CD4-positive, CD25-positive, alpha-beta regulatory T cell (primary cell): ENCODE results near the gene SLC38A3. TPM values are rescaled to one million over a fixed set of nuclear protein-coding genes. Genes with fewer than 3 reads are reported as not detected.

Experiments used
- ATAC-seq, 2 donors: fragments of 150-1000 bp; cut with Tn5 transposase; one replicate each; pipeline ENCODE4 v1.10.0; 2021; ENCODE audit warnings: low read depth in 2 of 2, moderate number of reproducible peaks in 2 of 2, moderate library complexity in 1 of 2
- DNase-seq, 3 donors: peaks; one replicate each; pipeline versions ENCODE4 v3.0.0 to v3.0.0-alpha.2; 2012 to 2022; ENCODE audit warnings: mixed read lengths in 1 of 3
- H3K27ac ChIP-seq: one replicate; pipeline ENCODE4 v1.7.0; 2013; ENCODE audit warnings: mild to moderate bottlenecking, low read length; ENCODE audit not compliant: insufficient read depth, poor library complexity, severe bottlenecking
- H3K27me3 ChIP-seq: one replicate; pipeline ENCODE4 v1.7.0; 2013; ENCODE audit warnings: low read length; ENCODE audit not compliant: control insufficient read depth, insufficient read depth
- H3K36me3 ChIP-seq: one replicate; pipeline ENCODE4 v1.7.0; 2013; ENCODE audit warnings: mild to moderate bottlenecking, low read length, moderate library complexity; ENCODE audit not compliant: control insufficient read depth, insufficient read depth
- H3K4me1 ChIP-seq: 2 replicates; pipeline ENCODE4 v1.7.0; 2013; ENCODE audit warnings: mild to moderate bottlenecking, low read length; ENCODE audit not compliant: insufficient read depth, control insufficient read depth, poor library complexity, severe bottlenecking
- H3K4me3 ChIP-seq: one replicate; pipeline ENCODE4 v1.7.0; 2013; ENCODE audit warnings: low read depth, mild to moderate bottlenecking, low read length, moderate library complexity
- H3K9me3 ChIP-seq, 2 experiments: 1 replicate in 1 of 2; 2 replicates in 1 of 2; pipeline ENCODE4 v1.7.0; 2013; ENCODE audit warnings: low read length in 2 of 2, mild to moderate bottlenecking in 1 of 2, moderate library complexity in 1 of 2; ENCODE audit not compliant: control insufficient read depth in 2 of 2
- H3K27ac Mint-ChIP-seq, 3 donors: one replicate each; pipeline ENCODE4 v1.8.0; 2020 to 2022; ENCODE audit warnings: mild to moderate bottlenecking in 3 of 3, mixed read lengths in 3 of 3, moderate library complexity in 2 of 3
- H3K27me3 Mint-ChIP-seq: one replicate; pipeline ENCODE4 v1.8.0; 2022; ENCODE audit warnings: mild to moderate bottlenecking, mixed read lengths
- H3K36me3 Mint-ChIP-seq: one replicate; pipeline ENCODE4 v1.8.0; 2020; ENCODE audit warnings: mixed read lengths
- H3K4me1 Mint-ChIP-seq, 4 donors: one replicate each; pipeline ENCODE4 v1.8.0; 2020 to 2022; ENCODE audit warnings: mixed read lengths in 4 of 4, mild to moderate bottlenecking in 1 of 4
- H3K4me3 Mint-ChIP-seq, 4 donors: one replicate each; pipeline ENCODE4 v1.8.0; 2020 to 2022; ENCODE audit warnings: mild to moderate bottlenecking in 4 of 4, mixed read lengths in 4 of 4, moderate library complexity in 3 of 4
- H3K9me3 Mint-ChIP-seq, 7 donors: one replicate each; pipeline ENCODE4 v1.8.0; 2020 to 2022; ENCODE audit warnings: mixed read lengths in 7 of 7, mild to moderate bottlenecking in 3 of 7, moderate library complexity in 2 of 7
- polyA plus RNA-seq, 4 donors: library from polyadenylated mRNA; unstranded; fragments of 300-500 nt; fragmentation: Illumina TruSeq; gene quantifications; one replicate each; pipeline ENCODE4 v1.2.3, GENCODE V29; 2021
- total RNA-seq: library from RNA; stranded (reverse); gene quantifications from one replicate; pipeline ENCODE4 v1.2.3, GENCODE V29; 2022

SLC38A3 gene
- total and polyA plus RNA-seq, 5 donors from 2014 or later = not detected

DNA sequence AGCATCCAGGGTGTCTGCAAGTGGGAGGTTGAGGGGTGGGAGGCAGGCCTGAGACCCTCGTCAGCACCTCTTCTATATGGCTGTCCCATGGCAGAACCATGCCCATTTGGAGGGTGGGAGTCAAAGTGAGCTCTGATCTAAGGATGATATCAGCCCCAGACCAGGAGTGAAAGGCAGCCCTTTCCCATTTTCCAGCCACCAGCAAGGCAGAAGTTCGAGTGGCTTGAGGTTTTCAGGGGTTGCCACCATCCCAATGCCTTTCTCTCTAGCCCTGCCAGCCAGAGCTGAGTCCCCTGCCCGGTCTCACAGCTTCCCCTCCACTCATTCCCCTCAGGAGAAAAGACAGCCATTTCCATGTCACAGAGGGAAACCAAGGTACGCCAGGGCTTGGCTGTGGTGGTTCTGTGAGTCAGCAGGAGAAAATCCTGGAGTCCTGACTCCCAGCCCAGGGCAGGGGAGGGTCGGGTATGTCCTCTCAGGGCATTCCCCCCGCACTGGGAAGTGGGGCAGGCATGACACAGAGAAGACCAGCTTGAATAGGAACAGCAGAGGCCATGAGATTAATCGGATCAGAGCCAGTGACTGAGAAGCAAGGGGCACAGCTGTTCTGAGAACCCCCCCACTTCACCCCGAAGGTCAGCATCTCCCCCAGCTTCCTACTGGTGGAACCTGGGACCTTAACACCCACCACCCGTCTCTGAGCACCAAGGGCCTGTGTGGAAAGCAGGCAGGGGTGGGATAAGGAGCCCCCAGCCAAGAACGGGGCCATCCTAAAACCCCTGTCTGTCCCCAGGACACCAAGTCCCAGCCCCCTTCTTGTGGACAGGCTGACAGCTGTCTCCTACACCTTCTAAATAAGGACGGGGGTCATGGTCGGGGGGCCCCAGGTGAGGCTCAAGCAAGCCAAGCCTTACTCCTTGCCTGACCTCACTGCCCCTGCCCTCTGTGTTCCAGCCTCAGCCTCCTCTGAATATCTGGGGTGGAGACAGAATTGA lies 965 bp upstream of the SLC38A3 start:
- H3K9me3 ChIP-seq = no peaks in the 10 kb centered on the region
- no peaks in the 10 kb centered on the region for H3K36me3 ChIP-seq
- peaks cover 66% of the 10 kb centered on the region for H3K27me3 Mint-ChIP-seq
- no peaks in the 10 kb centered on the region for H3K36me3 Mint-ChIP-seq
- peaks cover 8% of the 10 kb centered on the region for H3K4me1 ChIP-seq
- ATAC-seq (no peak), DNase-seq (no peak)
- H3K4me1 Mint-ChIP-seq = peaks cover 0 to 5% (median under 1%) of the 10 kb centered on the region in 4 donors
- H3K27me3 ChIP-seq = peaks cover 6% of the 10 kb centered on the region
- H3K9me3 Mint-ChIP-seq = peaks cover 0 to 2% (median 0%) of the 10 kb centered on the region in 7 donors
- no peak overlapping the region for H3K4me3 Mint-ChIP-seq
- H3K4me3 ChIP-seq = no peak overlapping the region
- H3K27ac ChIP-seq = no peak overlapping the region
- no peak overlapping the region for H3K27ac Mint-ChIP-seq

DNA sequence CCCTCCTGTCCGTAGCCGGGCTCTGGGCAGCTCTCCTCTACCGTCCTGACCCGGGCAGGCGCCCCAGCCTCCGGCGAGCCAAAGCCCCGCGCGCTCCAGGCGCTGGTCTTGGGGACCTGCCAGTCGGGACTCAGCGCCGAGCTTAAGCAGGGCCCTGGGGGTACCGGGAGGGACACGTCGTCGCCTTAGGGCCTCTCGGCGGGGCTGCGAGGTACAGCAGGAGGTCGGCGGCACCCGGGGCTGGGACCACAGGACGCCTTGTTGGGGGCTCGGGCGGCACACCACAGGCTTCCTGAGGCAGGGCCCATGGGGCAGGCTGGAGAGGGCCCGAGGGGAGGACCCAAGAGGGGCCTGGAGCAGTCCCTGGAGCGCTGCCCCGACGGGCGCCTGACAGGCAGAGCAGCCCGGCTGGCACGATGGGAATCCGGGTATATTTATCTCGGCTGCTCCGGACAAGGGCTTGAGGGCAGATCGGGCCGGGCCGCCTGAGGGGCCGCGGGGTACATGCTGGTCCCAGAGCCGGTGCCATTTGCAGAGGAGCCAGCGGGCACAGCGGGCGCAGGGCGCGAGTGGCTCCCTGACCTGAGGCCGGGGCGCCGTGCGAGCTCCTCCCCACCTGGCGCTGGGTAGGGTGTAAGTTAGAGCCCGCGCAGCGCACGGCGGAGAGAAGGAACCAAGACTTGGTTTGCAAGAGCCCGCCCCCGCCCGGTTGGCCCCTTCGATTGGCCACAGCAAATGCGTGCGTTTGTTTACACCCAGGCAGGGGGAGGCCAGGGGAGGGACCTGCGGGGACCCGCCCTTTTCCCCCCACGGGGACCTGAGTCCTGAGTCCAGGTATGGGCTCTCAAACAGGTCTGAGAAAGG lies 574 bp downstream of the SLC38A3 start:
- Mint-ChIP-seq H3K27ac (no peak overlapping the region), H3K36me3 (no peaks in the 10 kb centered on the region), H3K4me1 (peaks cover 0 to 5% (median under 1%) of the 10 kb centered on the region in 4 donors), H3K9me3 (peaks cover 0 to 2% (median 0%) of the 10 kb centered on the region in 7 donors), H3K4me3 (no peak overlapping the region), H3K27me3 (peaks cover 54% of the 10 kb centered on the region)
- ATAC-seq (peak in 1 of 2 donors; percentile 42), DNase-seq (peak in 1 of 3 donors; percentile 42)
- peaks cover 8% of the 10 kb centered on the region for H3K4me1 ChIP-seq
- H3K27me3 ChIP-seq = peaks cover 6% of the 10 kb centered on the region
- H3K36me3 ChIP-seq = no peaks in the 10 kb centered on the region
- H3K9me3 ChIP-seq = no peaks in the 10 kb centered on the region
- no peak overlapping the region for H3K4me3 ChIP-seq
- H3K27ac ChIP-seq = no peak overlapping the region

DNA sequence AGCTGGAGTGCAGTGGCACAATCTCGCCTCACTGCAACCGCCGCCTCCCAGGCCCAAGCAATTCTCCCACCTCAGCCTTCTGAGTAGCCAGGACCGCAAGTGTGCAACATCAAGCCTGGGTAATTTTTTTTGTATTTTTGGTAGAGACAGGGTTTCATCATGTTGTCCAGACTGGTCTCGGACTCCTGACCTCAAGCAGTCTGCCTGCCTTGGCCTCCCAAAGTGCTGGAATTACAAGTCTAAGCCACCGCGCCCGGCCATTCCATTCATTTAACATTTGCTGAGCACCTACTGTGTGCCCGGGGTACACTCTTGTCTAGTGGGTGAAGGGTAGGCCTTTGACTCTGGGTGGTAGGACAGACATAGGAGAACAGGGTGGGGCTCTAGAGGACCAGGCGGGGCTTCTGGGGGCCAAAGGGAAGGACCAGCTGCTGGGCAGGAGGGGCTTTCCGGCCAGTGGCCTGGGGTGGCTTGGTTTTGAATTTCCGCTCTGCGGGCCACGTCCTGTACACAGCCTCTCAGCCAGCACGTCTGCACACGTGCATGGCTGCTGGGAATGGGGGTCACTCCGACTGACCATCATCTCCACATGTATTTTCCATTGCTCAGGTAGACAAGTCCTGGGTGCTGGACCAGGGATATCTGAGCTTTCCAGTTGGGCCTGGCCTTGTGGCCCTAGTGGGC lies 2.4 kb downstream of the SLC38A3 start:
- no peak overlapping the region for H3K4me3 Mint-ChIP-seq
- H3K9me3 Mint-ChIP-seq = peaks cover 0 to 2% (median 0%) of the 10 kb centered on the region in 7 donors
- no peak for ATAC-seq
- Histone ChIP-seq H3K27me3 (peaks cover 6% of the 10 kb centered on the region), H3K36me3 (no peaks in the 10 kb centered on the region), H3K4me3 (no peak overlapping the region), H3K9me3 (no peaks in the 10 kb centered on the region), H3K4me1 (peaks cover 8% of the 10 kb centered on the region), H3K27ac (no peak overlapping the region)
- no peaks in the 10 kb centered on the region for H3K36me3 Mint-ChIP-seq
- DNase-seq = no peak
- H3K4me1 Mint-ChIP-seq = peaks cover 0 to 5% (median under 1%) of the 10 kb centered on the region in 4 donors
- H3K27ac Mint-ChIP-seq = no peak overlapping the region
- H3K27me3 Mint-ChIP-seq = peaks cover 36% of the 10 kb centered on the region

DNA sequence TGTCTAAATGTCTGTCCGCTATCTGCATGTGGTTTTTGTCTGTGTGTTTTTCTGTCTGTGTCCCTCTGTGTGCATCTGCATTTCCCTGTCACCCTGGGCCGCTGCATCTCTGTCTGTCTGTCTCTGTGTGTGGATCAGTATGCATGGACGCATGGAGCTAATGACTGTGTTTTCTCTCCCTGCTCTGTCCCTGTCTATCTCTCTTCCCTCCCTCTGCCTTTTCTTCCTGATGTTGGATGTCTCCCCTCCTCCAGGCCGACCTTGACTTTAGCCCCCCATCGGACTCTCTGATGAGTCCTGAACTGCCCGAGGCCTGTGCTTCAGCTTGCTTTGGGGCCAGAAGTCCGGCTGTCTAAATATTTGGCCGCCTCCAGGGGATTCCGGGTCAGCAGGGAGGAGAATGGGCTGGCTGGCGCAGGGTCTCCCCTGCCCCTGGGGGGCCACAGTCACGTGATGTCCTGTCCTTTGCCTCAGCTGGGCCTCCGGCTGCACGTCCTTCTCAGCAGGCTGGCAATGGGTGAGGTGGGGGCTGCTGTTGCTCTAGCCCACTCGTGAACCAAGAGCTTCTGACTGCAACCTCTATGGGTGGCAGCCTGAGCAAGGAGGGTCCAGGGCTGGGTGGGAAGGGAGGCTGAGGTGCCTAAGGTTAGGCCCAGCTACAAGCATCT lies 3.7 kb downstream of the SLC38A3 start:
- ATAC-seq (no peak), DNase-seq (no peak)
- Histone ChIP-seq H3K27ac (no peak overlapping the region), H3K36me3 (no peaks in the 10 kb centered on the region), H3K4me3 (no peak overlapping the region), H3K27me3 (peaks cover 6% of the 10 kb centered on the region), H3K4me1 (peaks cover 8% of the 10 kb centered on the region), H3K9me3 (no peaks in the 10 kb centered on the region)
- H3K4me1 Mint-ChIP-seq = peaks cover 0 to 5% (median 0%) of the 10 kb centered on the region in 4 donors
- peaks cover 27% of the 10 kb centered on the region for H3K27me3 Mint-ChIP-seq
- no peak overlapping the region for H3K27ac Mint-ChIP-seq
- H3K4me3 Mint-ChIP-seq = no peak overlapping the region
- peaks cover 0 to 2% (median 0%) of the 10 kb centered on the region in 7 donors for H3K9me3 Mint-ChIP-seq
- no peaks in the 10 kb centered on the region for H3K36me3 Mint-ChIP-seq

DNA sequence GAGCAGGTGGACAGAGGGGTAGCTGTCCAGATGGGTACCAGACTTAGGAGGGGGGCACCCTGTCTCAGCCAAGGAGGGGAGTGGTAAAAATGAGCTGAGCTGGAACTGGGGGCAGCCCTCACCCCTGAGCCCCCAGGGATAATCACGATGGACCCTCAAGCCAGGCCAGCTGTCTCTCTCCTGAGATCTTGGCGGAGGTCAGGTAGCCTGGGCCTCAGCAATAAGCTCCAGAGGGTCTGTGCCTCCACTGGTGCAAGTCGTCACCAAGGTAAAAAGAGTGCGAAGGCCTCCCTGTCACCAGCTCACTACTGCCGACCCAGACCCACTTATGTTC lies 5.1 kb downstream of the SLC38A3 start:
- Mint-ChIP-seq H3K9me3 (peaks cover 0 to 2% (median 0%) of the 10 kb centered on the region in 7 donors), H3K27ac (no peak overlapping the region), H3K27me3 (peaks cover 18% of the 10 kb centered on the region), H3K4me3 (no peak overlapping the region), H3K4me1 (peaks cover 0 to 3% (median 0%) of the 10 kb centered on the region in 4 donors), H3K36me3 (no peaks in the 10 kb centered on the region)
- no peaks in the 10 kb centered on the region for H3K36me3 ChIP-seq
- H3K27me3 ChIP-seq = peaks cover 6% of the 10 kb centered on the region
- peaks cover 8% of the 10 kb centered on the region for H3K4me1 ChIP-seq
- DNase-seq (no peak), ATAC-seq (no peak)
- no peak overlapping the region for H3K27ac ChIP-seq
- no peak overlapping the region for H3K4me3 ChIP-seq
- H3K9me3 ChIP-seq = no peaks in the 10 kb centered on the region

DNA sequence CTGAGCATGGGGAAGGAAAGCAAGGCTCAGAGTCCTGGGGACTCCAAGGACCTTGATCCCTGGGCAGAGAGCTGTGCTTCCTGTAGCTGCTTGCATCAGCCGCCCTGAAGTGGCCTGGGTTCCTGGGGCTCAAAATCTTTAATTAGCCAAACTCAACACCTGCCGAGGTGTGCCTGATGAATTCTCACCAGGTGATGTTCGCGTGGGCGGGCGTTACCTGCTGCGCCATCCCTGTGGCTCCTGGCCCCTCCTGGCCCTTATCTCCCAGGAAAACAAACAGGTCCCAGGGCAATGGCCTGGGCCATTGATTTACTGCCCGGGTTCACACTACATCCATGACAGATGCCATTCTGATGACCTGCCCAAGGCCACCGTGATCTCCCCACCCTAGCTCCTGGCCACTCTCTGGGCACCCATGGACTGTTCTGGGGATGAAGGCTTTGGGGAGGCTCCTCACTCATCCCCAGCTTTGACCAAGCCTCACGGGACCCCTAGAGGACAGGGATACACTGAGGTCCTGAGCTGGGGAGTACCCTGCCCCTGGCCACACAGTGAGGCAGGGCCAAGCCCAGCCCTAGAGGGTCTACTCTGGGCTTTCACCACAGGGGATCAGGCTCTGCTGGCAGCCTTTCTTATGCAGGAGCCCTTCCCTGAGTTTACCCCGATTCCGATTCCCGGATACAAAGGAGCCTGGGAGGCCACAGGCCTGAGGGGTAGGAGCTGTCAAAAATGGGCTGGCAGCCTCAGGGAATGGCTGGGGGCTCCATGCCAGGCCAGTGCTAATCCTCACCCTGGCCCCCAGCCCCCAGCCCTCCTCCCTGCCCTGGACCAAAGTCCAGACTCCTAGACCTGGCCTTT lies 5.7 kb downstream of the SLC38A3 start:
- Histone ChIP-seq H3K27me3 (peaks cover 6% of the 10 kb centered on the region), H3K4me3 (no peak overlapping the region), H3K4me1 (peaks cover 2% of the 10 kb centered on the region), H3K36me3 (no peaks in the 10 kb centered on the region), H3K9me3 (no peaks in the 10 kb centered on the region), H3K27ac (no peak overlapping the region)
- Mint-ChIP-seq H3K36me3 (no peaks in the 10 kb centered on the region), H3K9me3 (peaks cover 0 to 2% (median 0%) of the 10 kb centered on the region in 7 donors), H3K4me3 (no peak overlapping the region), H3K27ac (no peak overlapping the region), H3K4me1 (peaks cover 0 to 3% (median 0%) of the 10 kb centered on the region in 4 donors), H3K27me3 (peaks cover 22% of the 10 kb centered on the region)
- DNase-seq = no peak
- no peak for ATAC-seq
